Measurements from ENCODE around the gene OASL.
"Not testable (repeated sequence)": the region's sequence is repeated elsewhere in the genome, so short reads cannot be mapped to it uniquely, and the experiment has no call there.

Gene OASL

GRCh38 chr12:121059031-121059898, 20.2 kb upstream of the OASL start:
- DNase-seq (ENCODE audit: low read depth): no peak

GRCh38 chr12:121057794-121058193, 18.7 kb upstream of the OASL start:
- DNase-seq (ENCODE audit: low read depth): no peak

- no peak for DNase-seq (ENCODE audit: low read depth)
Observed at GRCh38 chr12:121053706-121054105, 14.7 kb upstream of the OASL start.

- no peak for DNase-seq (ENCODE audit: low read depth)
Observed at GRCh38 chr12:121050725-121051124, 11.7 kb upstream of the OASL start.

GRCh38 chr12:121048442-121048841, 9.4 kb upstream of the OASL start:
- no peak for DNase-seq (ENCODE audit: low read depth)

- not testable (repeated sequence) for DNase-seq (ENCODE audit: low read depth)
Observed at GRCh38 chr12:121047400-121047799, 8.4 kb upstream of the OASL start.

- DNase-seq (ENCODE audit: low read depth): no peak
Observed at GRCh38 chr12:121043067-121043466, 4.0 kb upstream of the OASL start.

- no peak for DNase-seq (ENCODE audit: low read depth)
Observed at GRCh38 chr12:121036810-121037326, 2.2 kb downstream of the OASL start.

GRCh38 chr12:121034616-121035305, 4.3 kb downstream of the OASL start:
- DNase-seq (ENCODE audit: low read depth): no peak

- DNase-seq (ENCODE audit: low read depth): peak; percentile 38
Observed at GRCh38 chr12:121033625-121034349, 5.3 kb downstream of the OASL start.

- DNase-seq (ENCODE audit: low read depth): no peak
Observed at GRCh38 chr12:121030576-121031212, 8.4 kb downstream of the OASL start.

GRCh38 chr12:121026274-121027045, 12.6 kb downstream of the OASL start:
- DNase-seq (ENCODE audit: low read depth): no peak

GRCh38 chr12:121025442-121026226, 13.4 kb downstream of the OASL start:
- DNase-seq (ENCODE audit: low read depth): no peak

GRCh38 chr12:121023799-121024198, 15.2 kb downstream of the OASL start:
- no peak for DNase-seq (ENCODE audit: low read depth)

GRCh38 chr12:121022713-121023112, 16.3 kb downstream of the OASL start:
- no peak for DNase-seq (ENCODE audit: low read depth)

GRCh38 chr12:121021754-121022153, 17.3 kb downstream of the OASL start:
- DNase-seq (ENCODE audit: low read depth): no peak

GRCh38 chr12:121018860-121019617, 20.0 kb downstream of the OASL start:
- no peak for DNase-seq (ENCODE audit: low read depth)

- DNase-seq (ENCODE audit: low read depth): no peak
Observed at GRCh38 chr12:121017966-121018491, 21.0 kb downstream of the OASL start.
